MM.1S (cell line): Measurements from ENCODE around the gene ARMS2.

Experiments
- DNase-seq: peaks from one replicate; pipeline ENCODE4 v3.0.0-alpha.2; 2015
- H2AFZ ChIP-seq: fragments of 300-600 bp; sonication (generic); 2 replicates; pipeline ENCODE4 v1.6.0; 2016; ENCODE audit warnings: antibody characterized with exemption, low read length
- H3F3A ChIP-seq: fragments of 300-600 bp; sonication (generic); 2 replicates; pipeline ENCODE4 v1.6.1; 2016; ENCODE audit warnings: mild to moderate bottlenecking, antibody characterized with exemption, low read length, moderate library complexity, mixed read lengths; ENCODE audit not compliant: insufficient read depth
- H3K27ac ChIP-seq: fragments of 300-600 bp; sonication (generic); 2 replicates; pipeline ENCODE4 v1.5.1; 2016; ENCODE audit warnings: mild to moderate bottlenecking, low read length
- H3K27me3 ChIP-seq: fragments of 300-600 bp; sonication (generic); replicated peaks from 2 replicates; pipeline ENCODE4 v1.6.0; 2016; ENCODE audit warnings: low read length; ENCODE audit not compliant: insufficient read depth
- H3K36me3 ChIP-seq: fragments of 300-600 bp; sonication (generic); replicated peaks from 2 replicates; pipeline ENCODE4 v1.6.1; 2016; ENCODE audit warnings: mild to moderate bottlenecking, low read length, mixed read lengths; ENCODE audit not compliant: insufficient read depth
- H3K4me1 ChIP-seq: fragments of 300-600 bp; sonication (generic); 2 replicates; pipeline ENCODE4 v1.6.1; 2016; ENCODE audit warnings: low read length, mixed read lengths
- H3K4me2 ChIP-seq: fragments of 300-600 bp; sonication (generic); 2 replicates; pipeline ENCODE4 v1.6.0; 2016; ENCODE audit warnings: low read depth, low read length
- H3K4me3 ChIP-seq: fragments of 300-600 bp; sonication (generic); 2 replicates; pipeline ENCODE4 v1.5.1; 2016; ENCODE audit warnings: low read length, mixed read lengths
- H3K79me2 ChIP-seq: fragments of 300-600 bp; sonication (generic); 2 replicates; pipeline ENCODE4 v1.6.1; 2016; ENCODE audit warnings: mixed run types, low read length, mixed read lengths
- H3K9ac ChIP-seq: fragments of 300-600 bp; sonication (generic); 2 replicates; pipeline ENCODE4 v1.6.1; 2016; ENCODE audit warnings: low read length, mixed read lengths
- H3K9me2 ChIP-seq: fragments of 300-600 bp; sonication (generic); replicated peaks from 2 replicates; pipeline ENCODE4 v1.6.1; 2016; ENCODE audit warnings: mild to moderate bottlenecking, low read length, mixed read lengths; ENCODE audit not compliant: insufficient read depth
- H3K9me3 ChIP-seq: fragments of 300-600 bp; sonication (generic); replicated peaks from 2 replicates; pipeline ENCODE4 v1.6.1; 2016; ENCODE audit warnings: mild to moderate bottlenecking, low read length, mixed read lengths; ENCODE audit not compliant: insufficient read depth
- H4K20me1 ChIP-seq: fragments of 300-600 bp; sonication (generic); 2 replicates; pipeline ENCODE4 v1.6.1; 2016; ENCODE audit warnings: mild to moderate bottlenecking, low read length, moderate library complexity, mixed read lengths; ENCODE audit not compliant: insufficient read depth
- EZH2 ChIP-seq: fragments of 300-600 bp; sonication (generic); optimal IDR thresholded peaks from 2 replicates; pipeline ENCODE3; 2017; ENCODE audit warnings: low read depth, mild to moderate bottlenecking, antibody characterized with exemption, low read length, mixed read lengths
- EZH2phosphoT487 ChIP-seq: fragments of 300-600 bp; sonication (generic); IDR thresholded peaks from 2 replicates; pipeline ENCODE4 v1.6.1; 2018; ENCODE audit warnings: antibody characterized with exemption, low read length
- TF ChIP-seq, protein P1 (sequence below): fragments of 300-600 bp; sonication (generic); IDR thresholded peaks from 2 replicates; pipeline ENCODE4 v1.5.1; 2016; ENCODE audit warnings: antibody characterized with exemption, low read length, mixed read lengths

The ARMS2 gene

GRCh38 chr10:122458693-122459092 is 4.2 kb downstream of the ARMS2 start:
- H3K79me2 ChIP-seq: no peaks in the 10 kb centered on the region
- H3F3A ChIP-seq: no peaks in the 10 kb centered on the region
- H3K27me3 ChIP-seq: no peaks in the 10 kb centered on the region
- H3K4me1 ChIP-seq: no peaks in the 10 kb centered on the region
- no peak overlapping the region for H2AFZ ChIP-seq
- H3K9me2 ChIP-seq: no peaks in the 10 kb centered on the region
- no peak overlapping the region for H3K4me3 ChIP-seq
- TF ChIP-seq, protein P1, sequence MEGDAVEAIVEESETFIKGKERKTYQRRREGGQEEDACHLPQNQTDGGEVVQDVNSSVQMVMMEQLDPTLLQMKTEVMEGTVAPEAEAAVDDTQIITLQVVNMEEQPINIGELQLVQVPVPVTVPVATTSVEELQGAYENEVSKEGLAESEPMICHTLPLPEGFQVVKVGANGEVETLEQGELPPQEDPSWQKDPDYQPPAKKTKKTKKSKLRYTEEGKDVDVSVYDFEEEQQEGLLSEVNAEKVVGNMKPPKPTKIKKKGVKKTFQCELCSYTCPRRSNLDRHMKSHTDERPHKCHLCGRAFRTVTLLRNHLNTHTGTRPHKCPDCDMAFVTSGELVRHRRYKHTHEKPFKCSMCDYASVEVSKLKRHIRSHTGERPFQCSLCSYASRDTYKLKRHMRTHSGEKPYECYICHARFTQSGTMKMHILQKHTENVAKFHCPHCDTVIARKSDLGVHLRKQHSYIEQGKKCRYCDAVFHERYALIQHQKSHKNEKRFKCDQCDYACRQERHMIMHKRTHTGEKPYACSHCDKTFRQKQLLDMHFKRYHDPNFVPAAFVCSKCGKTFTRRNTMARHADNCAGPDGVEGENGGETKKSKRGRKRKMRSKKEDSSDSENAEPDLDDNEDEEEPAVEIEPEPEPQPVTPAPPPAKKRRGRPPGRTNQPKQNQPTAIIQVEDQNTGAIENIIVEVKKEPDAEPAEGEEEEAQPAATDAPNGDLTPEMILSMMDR: no peak
- TF ChIP-seq EZH2 (no peak), EZH2phosphoT487 (no peak)
- H3K27ac ChIP-seq: no peak overlapping the region
- no peaks in the 10 kb centered on the region for H3K36me3 ChIP-seq
- no peak overlapping the region for H3K4me2 ChIP-seq
- H3K9me3 ChIP-seq: no peaks in the 10 kb centered on the region
- H3K9ac ChIP-seq: no peak overlapping the region
- DNase-seq: no peak
- no peaks in the 10 kb centered on the region for H4K20me1 ChIP-seq

- no peak for DNase-seq
- Histone ChIP-seq H3K9me3 (no peaks in the 10 kb centered on the region), H3K4me1 (no peaks in the 10 kb centered on the region), H2AFZ (no peak overlapping the region), H4K20me1 (no peaks in the 10 kb centered on the region), H3K36me3 (no peaks in the 10 kb centered on the region), H3K27ac (no peak overlapping the region), H3K4me3 (no peak overlapping the region), H3F3A (no peaks in the 10 kb centered on the region), H3K79me2 (no peaks in the 10 kb centered on the region), H3K4me2 (no peak overlapping the region), H3K9ac (no peak overlapping the region), H3K27me3 (no peaks in the 10 kb centered on the region), H3K9me2 (no peaks in the 10 kb centered on the region)
- TF ChIP-seq, protein P1: no peak
- TF ChIP-seq EZH2phosphoT487: no peak
- TF ChIP-seq EZH2: no peak
Observed at GRCh38 chr10:122459561-122460273, 5.3 kb downstream of the ARMS2 start.

GRCh38 chr10:122460891-122461293 is 6.4 kb downstream of the ARMS2 start:
- no peak overlapping the region for H3K4me3 ChIP-seq
- no peaks in the 10 kb centered on the region for H3K79me2 ChIP-seq
- H3F3A ChIP-seq: no peaks in the 10 kb centered on the region
- H3K9ac ChIP-seq: no peak overlapping the region
- H3K9me3 ChIP-seq: no peaks in the 10 kb centered on the region
- H3K9me2 ChIP-seq: no peaks in the 10 kb centered on the region
- no peaks in the 10 kb centered on the region for H3K4me1 ChIP-seq
- no peak overlapping the region for H3K4me2 ChIP-seq
- no peak overlapping the region for H3K27ac ChIP-seq
- TF ChIP-seq, protein P1: no peak
- TF ChIP-seq EZH2phosphoT487 (no peak), EZH2 (no peak)
- no peak overlapping the region for H2AFZ ChIP-seq
- DNase-seq: no peak
- H3K27me3 ChIP-seq: no peaks in the 10 kb centered on the region
- H3K36me3 ChIP-seq: no peaks in the 10 kb centered on the region
- H4K20me1 ChIP-seq: no peaks in the 10 kb centered on the region
